PFSK-1 (cell line): Measurements from ENCODE around the gene UPF1.

Experiments
- FOXP2 ChIP-seq: optimal IDR thresholded peaks from 2 replicates; pipeline ENCODE3; 2011; ENCODE audit warnings: borderline replicate concordance, control low read depth, inconsistent platforms; ENCODE audit not compliant: insufficient read depth; ENCODE audit errors: extremely low read length, extremely low read depth
- POLR2AphosphoS5 ChIP-seq: IDR thresholded peaks from 2 replicates; pipeline ENCODE4 v1.6.1; 2012; ENCODE audit warnings: low read depth, mild to moderate bottlenecking, control low read depth, low read length, moderate library complexity
- SIN3A ChIP-seq: IDR thresholded peaks from 2 replicates; pipeline ENCODE4 v1.6.1; 2012; ENCODE audit warnings: mild to moderate bottlenecking, low read length, moderate library complexity, borderline replicate concordance; ENCODE audit not compliant: insufficient read depth
- TAF1 ChIP-seq: IDR thresholded peaks from 2 replicates; pipeline ENCODE4 v1.6.1; 2012; ENCODE audit warnings: low read length, control low read depth, borderline replicate concordance; ENCODE audit not compliant: insufficient read depth
- TF ChIP-seq, protein P1 (sequence below), 2 experiments: IDR thresholded peaks; 2 replicates each; pipeline versions ENCODE4 v1.6.1 to v1.8.0; 2011 to 2012; ENCODE audit warnings: low read depth in 2 of 2, low read length in 2 of 2, control low read depth in 1 of 2, inconsistent platforms in 1 of 2, mild to moderate bottlenecking in 1 of 2, moderate library complexity in 1 of 2; ENCODE audit not compliant: insufficient read depth in 1 of 2

DNA sequence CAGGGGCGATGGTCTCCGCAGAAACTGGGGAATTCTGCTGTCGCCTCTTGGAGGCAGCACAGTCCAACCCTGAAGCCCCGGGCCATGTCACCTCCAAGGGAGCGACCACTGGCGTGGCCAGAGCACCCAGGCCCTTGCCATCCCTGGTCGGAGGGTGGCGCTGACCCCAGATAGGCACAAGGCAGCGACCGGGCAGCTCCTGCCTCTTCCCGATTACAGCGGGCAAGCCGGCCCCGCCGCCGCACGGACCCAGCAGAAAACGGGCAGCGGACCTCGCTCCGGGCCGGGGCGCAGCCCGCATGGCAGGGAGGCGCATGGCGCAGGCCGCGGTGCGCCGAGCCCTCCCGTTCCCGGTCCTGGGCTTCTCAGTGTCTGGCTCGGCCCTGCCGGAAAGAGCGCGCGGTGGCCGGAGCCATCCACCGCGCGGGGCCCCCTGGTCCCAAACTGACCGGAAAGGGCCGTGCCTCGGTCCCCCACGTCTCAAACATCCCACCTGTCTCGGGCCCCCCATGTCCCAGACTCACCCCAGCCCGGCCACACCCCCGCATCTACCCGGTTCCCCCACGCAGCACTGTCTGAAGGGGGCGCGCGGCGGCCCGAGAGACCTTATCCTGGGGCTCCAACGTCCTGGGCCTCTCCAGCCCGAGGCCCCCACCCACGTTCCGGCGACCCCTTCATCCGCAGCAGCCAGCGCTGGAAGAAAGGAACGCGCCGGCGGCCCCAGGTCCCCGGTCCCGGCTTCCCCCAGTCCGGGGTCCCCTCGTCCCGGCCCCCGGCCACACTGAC lies 63.5 kb downstream of the UPF1 start:
- peak; percentile 60 for TF ChIP-seq POLR2AphosphoS5
- TF ChIP-seq, protein P1, sequence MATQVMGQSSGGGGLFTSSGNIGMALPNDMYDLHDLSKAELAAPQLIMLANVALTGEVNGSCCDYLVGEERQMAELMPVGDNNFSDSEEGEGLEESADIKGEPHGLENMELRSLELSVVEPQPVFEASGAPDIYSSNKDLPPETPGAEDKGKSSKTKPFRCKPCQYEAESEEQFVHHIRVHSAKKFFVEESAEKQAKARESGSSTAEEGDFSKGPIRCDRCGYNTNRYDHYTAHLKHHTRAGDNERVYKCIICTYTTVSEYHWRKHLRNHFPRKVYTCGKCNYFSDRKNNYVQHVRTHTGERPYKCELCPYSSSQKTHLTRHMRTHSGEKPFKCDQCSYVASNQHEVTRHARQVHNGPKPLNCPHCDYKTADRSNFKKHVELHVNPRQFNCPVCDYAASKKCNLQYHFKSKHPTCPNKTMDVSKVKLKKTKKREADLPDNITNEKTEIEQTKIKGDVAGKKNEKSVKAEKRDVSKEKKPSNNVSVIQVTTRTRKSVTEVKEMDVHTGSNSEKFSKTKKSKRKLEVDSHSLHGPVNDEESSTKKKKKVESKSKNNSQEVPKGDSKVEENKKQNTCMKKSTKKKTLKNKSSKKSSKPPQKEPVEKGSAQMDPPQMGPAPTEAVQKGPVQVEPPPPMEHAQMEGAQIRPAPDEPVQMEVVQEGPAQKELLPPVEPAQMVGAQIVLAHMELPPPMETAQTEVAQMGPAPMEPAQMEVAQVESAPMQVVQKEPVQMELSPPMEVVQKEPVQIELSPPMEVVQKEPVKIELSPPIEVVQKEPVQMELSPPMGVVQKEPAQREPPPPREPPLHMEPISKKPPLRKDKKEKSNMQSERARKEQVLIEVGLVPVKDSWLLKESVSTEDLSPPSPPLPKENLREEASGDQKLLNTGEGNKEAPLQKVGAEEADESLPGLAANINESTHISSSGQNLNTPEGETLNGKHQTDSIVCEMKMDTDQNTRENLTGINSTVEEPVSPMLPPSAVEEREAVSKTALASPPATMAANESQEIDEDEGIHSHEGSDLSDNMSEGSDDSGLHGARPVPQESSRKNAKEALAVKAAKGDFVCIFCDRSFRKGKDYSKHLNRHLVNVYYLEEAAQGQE (IDR thresholded peaks at IDR 0.05; ENCODE audit: insufficient read depth in 1 of 2, low read depth in 2 of 2, low read length in 2 of 2), result 0 out of 4 replicates have a peak, but pooled peaks of 1 of the 2 experiments have one; percentile 26
- TF ChIP-seq SIN3A, result no peak
- TF ChIP-seq TAF1, result no peak
- peak; percentile 60 for TF ChIP-seq FOXP2
